ENCODE measurements around the gene RPS26.

Gene RPS26

DNA sequence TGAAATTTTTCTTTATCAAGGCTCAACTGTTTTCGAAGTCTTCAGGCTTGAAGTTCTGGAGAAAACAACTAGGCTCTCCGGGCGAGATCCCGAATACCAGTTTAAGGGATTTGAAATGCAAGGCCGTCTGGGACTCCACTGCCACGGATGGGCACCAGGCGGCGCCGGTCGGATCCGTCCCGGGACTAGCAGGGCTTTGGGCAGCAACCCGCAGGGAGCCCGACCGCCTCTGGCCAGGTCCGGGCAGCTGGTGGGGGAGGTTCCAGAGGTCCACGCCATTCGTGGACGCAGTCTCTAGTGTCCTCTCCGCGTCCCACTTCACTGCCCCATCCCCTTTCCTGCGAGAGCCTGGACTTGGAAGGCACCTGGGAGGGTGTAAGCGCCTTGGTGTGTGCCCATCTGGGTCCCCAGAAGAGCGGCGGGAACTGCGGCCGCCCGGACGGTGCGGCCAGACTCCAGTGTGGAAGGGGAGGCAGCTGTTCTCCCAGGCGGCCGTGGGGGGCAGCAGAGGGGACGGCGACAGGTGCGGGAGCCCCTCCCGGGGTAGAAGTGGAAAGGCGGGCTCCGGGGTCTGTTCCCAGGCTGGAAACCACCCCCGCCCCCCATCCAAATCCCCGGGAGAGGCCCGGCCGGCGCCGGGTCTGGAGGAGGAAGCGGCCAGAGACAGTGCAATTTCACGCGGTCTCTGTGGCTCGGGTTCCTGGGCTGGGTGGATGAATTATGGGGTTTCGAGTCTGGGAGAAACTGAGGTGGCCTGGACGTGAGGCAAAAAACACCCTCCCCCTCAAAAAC, 37.4 kb downstream of the RPS26 start:
- DNase-seq (ENCODE audit: low spot score): peak; percentile 50

DNA sequence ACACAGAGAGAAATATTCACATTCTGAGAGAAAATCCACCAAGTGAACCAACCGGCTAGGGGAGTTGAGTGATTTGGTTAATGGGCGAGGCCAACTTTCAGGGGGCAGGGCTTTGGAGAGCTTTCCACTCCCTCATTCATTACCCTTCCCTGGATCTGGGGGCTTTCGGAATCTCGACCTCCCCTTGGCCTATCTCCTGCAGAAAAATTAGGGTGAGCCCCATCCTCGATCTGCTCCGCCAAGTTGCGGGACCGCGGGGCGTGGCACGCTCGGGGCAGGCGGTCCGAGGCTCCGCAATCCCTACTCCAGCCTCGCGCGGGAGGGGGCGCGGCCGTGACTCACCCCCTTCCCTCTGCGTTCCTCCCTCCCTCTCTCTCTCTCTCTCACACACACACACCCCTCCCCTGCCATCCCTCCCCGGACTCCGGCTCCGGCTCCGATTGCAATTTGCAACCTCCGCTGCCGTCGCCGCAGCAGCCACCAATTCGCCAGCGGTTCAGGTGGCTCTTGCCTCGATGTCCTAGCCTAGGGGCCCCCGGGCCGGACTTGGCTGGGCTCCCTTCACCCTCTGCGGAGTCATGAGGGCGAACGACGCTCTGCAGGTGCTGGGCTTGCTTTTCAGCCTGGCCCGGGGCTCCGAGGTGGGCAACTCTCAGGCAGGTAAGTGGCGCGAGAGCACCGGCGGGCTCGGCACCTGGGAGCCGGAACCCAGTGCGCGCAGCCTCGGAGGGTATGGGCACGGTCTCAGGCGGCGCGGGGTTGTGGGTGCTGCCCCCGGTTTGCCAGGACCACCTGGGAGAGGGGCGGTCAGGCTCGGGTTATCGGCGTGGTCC, 38.2 kb downstream of the RPS26 start, which contains the start of gene ERBB3:
Gene ERBB3 (plus strand): TSS at position 443 of the 833 bp plus-strand sequence. CDS start 136 bp downstream, at position 579.
- DNase-seq (ENCODE audit: low spot score): peak; percentile 39

DNA sequence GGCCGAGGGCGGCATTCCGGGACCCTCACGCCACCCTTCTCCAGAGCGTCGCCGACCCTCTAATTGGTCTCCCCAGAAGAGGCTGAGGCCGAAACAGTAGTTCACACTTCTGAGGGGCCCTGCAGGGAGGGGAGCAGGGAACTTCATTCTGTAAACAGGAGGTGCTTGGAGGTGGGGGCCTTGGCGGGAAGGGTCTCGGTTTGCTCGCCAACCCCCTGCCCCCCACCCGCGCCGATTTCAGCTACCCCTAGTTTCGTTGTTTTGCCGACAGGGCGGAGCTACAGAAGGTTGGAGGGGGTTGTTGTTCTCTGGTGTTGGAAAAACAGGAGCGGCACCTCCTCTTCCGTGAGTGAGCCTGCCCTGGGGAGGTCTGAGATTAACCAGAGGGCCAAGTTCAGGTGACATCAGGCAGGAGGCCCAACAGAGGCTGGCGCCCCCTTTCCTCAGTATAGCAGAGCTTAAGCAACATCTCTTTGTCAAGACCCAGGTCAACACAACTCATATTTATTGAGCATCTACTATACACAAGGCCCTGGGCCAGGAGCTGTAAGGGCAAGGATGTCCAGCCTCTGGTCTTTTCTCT, 38.9 kb downstream of the RPS26 start:
- DNase-seq (ENCODE audit: low spot score): no peak

DNA sequence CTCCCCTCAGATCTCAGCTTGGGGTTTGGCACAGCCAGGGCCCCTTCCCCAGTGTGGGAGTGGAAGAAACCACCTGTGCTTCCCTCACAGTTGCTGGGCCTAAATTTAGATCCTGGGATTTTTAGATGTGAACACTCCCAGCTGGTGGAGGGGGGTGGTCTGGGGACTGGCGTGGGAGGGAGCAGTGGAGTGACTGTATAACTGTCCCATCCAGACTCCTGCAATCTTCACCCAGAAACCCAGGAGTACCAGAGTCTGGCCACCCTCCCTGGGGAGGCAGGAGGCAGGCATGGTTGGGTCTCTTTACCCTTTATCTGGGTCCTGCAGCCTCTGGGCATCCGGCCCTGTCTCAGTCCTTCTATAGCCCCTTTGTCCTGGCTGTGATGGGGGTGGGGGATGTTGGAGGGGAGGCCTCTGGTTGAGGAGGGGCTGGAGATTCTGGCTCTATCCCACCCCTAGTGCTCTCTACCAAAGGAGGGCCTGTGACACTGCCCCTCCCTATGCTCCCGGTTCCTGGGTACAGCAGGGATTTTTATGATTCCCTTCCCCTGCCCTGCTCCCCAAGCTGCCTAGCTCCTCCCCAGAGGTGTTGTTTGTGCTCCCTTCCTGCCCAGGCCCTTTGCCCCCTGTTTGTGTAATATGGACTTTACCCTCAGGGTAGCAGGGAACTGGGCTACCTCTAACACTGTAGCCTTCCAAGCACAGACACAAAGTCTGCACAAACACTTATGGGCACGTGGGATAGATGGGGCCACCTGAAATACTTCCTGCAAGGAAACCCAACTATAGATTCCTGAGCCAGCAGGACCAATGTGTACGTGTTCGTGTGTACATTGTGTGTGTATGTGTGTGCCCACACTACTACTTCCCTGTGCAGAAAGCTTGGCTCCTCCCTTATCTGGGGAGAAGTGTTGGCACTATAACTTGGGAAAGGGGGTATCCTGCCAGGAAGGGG, 40.0 kb downstream of the RPS26 start:
- DNase-seq (ENCODE audit: low spot score): no peak

DNA sequence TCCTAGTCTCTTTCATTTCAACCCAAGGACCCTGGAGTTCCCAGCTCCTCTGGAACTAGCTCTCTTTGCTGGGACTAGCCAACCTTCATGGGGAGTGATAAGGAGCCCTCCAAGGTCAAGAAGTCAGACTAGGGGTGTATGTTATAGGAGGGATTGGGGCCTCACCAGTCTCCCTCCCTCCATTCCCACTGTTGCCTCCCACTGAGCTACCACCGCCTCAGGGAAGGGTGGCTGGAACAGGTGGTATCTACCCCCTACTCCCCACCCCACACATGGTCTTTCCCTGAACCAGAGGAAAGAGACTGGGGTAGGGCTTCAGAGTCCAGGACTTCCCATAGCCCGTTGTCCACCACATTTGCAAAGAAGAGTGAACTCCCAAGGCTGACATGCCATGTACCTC, 40.7 kb downstream of the RPS26 start:
- DNase-seq (ENCODE audit: low spot score): no peak

DNA sequence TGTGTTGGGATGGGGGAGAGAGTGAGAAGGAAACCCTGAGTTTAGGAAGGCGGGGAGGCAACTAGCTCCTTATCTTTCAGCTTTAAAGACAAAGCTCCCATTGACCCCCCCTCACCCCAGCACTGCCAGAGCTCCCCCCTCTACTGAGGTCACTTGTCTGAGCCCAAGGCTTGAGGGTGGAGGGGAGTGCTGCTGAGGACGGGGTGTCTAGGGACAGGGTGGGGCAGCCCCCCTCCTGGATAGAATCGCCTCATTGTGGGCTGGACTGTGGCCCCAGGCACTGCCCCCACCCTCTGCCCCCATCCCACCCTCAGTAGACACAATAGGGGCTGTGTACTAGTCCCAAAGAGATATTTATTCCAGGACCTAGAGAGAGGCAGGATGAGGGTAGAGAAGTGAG, 41.2 kb downstream of the RPS26 start:
- DNase-seq (ENCODE audit: low spot score): no peak

DNA sequence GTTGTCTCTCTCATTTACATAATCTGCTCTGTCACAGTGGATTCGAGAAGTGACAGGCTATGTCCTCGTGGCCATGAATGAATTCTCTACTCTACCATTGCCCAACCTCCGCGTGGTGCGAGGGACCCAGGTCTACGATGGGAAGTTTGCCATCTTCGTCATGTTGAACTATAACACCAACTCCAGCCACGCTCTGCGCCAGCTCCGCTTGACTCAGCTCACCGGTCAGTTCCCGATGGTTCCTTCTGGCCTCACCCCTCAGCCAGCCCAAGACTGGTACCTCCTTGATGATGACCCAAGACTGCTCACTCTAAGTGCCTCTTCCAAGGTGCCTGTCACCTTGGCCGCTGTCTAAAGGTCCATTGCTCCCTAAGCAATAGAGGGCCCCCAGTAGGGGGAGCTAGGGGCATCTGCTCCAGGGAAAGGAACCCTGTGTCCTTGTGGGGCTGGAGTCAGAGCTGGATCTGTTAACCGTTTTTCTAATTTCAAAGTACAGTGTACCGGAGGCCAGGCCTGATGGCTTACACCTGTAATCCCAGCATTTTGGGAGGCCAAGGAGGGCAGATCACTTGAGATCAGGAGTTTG, 43.3 kb downstream of the RPS26 start:
- DNase-seq (ENCODE audit: low spot score): peak; percentile 55

DNA sequence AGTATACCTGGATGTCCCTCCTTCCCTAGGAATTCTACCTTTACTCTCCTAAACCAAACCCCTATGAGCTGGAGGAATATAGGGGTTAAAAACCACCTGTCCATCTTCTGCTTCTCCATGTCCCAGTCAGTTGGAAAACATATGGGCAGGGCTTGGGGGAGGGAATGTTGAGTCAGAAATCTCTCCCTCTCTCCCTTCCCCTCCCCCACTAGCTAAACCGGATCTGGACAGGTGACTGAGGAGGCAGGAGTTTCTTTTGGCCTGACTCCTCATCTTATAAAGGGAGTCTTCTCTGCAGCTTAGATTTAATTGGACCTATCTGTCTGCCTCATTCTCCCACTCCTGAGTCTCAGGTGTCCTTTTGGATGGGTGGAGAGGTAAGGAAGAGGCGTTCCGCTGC, 44.4 kb downstream of the RPS26 start:
- no peak for DNase-seq (ENCODE audit: low spot score)

DNA sequence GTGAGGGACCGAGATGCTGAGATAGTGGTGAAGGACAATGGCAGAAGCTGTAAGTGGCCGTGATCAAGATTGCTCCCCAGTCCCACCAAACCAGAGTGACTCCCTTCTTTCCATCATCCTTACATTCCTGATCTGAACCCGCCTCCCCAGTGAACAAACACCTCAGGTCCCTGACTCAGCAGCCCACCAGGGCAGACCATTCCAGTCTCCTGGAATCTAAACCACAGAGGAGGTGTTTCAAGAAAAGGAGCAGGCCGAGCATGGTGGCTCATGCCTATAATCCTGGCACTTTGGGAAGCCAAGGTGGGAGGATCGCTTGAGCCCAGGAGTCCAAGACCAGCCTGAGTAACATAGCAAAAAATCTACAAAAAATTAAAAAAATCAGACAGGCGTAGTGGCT, 44.9 kb downstream of the RPS26 start:
- no peak for DNase-seq (ENCODE audit: low spot score)

DNA sequence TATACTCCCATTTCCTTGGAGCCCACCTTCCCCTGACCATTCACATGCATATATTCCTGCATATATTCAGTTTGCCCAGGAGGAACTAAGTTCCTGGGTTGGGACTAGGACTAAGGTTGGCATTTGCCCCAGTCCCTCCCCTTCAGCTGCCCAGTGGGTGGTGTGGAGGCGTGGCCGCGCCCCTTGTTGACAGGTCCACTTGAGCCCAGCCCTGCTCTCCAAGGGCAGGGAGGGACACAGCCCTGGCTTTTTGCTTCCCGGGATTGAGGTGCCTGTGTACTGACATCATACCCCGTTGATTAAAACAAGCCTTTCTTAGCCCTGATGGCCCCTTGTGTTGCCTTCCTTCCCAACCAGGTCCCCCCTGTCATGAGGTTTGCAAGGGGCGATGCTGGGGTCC, 45.5 kb downstream of the RPS26 start:
- DNase-seq (ENCODE audit: low spot score): no peak

All from hematopoietic multipotent progenitor cell treated with erythropoietin and hydrocortisone succinate and interleukin-3 and kit ligand, for 17 days (in vitro differentiated cells).